ENCODE results near the gene TDRKH. TPM values are rescaled to one million over a fixed set of nuclear protein-coding genes. Genes with fewer than 3 reads are reported as not detected.

TDRKH gene, protein sequence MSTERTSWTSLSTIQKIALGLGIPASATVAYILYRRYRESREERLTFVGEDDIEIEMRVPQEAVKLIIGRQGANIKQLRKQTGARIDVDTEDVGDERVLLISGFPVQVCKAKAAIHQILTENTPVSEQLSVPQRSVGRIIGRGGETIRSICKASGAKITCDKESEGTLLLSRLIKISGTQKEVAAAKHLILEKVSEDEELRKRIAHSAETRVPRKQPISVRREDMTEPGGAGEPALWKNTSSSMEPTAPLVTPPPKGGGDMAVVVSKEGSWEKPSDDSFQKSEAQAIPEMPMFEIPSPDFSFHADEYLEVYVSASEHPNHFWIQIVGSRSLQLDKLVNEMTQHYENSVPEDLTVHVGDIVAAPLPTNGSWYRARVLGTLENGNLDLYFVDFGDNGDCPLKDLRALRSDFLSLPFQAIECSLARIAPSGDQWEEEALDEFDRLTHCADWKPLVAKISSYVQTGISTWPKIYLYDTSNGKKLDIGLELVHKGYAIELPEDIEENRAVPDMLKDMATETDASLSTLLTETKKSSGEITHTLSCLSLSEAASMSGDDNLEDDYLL
- 2.1 and 5.6 TPM in 2 replicates for total RNA-seq

DNA sequence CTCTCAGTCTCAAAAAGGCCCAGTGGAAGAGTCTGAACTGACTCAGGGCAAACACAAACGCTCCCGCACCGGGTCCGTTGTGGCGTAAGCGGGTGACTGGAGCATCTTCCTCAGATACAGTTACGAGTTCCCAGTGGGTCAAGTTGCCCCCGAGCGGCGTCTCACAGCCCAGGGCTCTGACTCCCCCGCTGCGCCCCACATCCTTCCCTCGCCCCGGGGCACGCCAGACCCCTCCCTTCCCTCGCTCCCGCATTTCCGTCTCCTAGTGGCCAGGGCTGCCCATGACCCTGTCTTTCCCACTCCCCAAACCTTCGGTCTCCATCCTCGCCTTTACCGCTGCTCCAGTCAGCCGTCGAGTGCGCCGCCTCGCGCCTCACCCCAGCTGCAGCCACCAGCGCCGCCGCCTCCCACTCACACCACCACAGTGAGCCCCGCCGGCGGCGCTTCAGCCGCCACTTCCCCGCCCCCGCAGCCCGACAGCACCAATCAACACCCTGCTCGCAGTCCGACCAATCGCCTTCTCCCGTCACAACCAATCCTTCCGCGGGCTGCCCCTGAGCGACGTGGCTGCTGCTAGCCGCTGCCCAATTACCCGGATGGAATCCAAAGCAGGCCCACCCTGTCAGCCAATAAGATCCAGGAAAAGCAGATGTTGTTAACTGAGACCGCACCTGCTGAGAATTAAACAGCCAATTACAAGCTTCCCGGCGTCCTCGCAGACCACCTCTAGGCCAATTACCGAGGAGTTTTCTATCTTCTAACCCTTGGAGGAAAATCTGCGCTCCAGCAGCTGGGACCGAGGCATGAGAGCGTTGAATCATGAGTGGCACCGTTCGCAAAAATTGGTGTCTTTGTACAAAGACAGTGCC is at the start of gene TDRKH:
Gene TDRKH (minus strand): TSS at position 430 of the 869 bp plus-strand sequence. CDS start 7,478 bp downstream, outside the sequence.

DNA sequence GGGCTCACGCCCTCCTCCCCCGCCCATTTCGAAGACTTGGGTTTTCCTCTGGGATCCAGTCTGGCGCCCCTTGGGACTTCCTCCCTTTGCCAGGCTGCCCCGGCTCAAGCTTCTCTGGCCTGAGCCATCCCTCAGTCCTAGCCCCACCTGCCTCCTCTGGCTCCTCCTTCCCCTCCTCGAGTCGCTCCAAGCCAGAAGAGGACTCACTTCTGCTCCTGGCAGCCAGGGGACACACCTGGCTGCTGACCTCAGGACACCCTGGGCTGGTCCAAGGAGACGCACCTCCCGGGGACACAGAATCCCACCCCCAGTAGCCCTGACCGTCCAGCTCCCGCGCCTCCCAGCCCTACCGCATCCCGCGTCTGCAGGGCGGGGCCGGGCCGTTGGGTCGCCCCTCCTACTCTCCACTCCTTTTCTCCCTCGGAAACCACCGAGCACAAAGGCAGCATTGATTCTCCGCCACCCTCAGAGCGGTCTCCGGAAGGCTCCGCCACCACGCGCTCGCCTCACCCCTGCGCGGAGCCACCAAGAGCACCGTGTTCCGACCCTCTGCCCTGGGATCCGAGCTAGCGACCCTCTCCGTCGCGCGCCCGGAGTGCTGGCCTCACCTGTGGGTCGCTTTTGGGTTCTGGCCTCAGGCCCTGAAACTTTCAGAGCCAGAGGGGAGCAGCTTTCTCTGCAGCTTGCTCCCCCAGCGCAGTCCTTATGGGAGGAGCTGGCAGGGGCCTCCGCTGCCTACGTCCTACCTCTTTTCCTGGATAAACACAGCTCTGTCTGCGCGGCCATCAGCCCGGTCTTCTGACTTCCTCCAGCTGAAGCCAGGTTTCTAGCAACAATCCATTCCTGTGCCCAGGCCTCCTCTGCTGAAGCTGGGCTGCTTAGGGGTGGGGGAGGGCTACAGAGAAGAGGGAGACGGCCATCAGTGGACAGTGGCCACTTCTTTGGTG is 49.4 kb upstream of the TDRKH start, which contains the start of gene C2CD4D:
Gene C2CD4D (minus strand): TSS at position 364 of the 947 bp plus-strand sequence. CDS start 831 bp downstream, outside the sequence.

DNA sequence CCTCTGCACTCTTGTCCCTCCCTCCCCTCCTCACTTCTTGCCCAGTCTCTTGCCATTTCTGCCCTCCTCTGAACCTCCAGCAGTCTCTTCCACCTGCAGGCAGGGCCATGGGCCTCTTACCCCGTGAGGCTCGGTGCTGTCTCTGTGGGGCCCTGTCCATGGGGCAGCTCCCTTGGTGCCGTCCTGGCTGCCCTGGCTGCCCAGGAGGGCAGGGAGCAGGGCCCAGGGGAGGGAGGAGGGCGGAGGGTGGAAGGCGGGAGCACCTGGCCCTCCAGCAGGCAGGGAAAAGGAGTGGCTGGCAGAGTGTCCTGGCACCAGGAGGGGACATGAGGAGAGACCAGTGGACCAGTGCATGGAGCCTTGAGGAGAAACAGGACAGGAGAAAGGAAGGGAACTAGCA is 41.3 kb upstream of the TDRKH start, which contains the start of gene RORC:
Gene RORC (minus strand): TSS at position 198 of the 400 bp plus-strand sequence. CDS start 38 bp downstream, at position 160.

DNA sequence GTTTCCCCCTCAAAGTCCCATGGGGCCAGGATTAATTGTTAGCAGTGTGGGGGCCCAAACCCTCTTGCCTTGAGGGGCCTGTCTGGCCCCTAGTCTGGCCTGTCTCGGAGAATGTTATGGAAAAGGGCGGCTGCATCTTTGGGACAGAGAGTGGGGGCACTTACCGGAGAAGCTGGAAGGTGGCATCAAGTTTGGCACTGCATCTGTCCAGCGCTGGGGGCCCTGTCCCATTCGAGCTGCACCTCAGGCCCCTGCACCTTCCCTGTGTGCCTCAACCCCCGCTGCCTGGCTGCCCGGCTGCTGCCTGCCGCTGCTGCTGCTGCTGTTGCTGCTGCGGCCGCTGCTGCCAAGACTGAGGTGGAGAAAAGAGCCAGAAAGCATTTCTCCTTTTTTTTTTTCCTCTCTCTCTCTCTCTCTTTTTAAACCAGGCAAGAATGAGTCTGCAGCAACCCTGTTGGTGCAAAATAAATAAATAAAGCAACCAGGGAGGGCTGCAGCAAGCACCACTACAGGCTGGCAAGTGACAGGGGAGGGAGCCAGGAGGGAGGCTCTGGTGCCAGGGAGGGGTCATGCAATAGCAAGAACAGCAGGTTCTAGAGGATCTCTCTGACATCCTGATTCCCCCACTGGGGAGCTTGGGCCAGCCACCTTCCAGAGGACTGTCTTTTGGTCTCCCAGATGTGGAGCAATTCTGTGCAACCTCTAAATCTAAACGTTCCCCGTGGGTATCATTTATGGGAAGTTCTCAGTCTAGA is 14.9 kb upstream of the TDRKH start, which contains the start of gene LINGO4:
Gene LINGO4 (minus strand): TSS at position 354 of the 755 bp plus-strand sequence. CDS start 2,715 bp downstream, outside the sequence.

DNA sequence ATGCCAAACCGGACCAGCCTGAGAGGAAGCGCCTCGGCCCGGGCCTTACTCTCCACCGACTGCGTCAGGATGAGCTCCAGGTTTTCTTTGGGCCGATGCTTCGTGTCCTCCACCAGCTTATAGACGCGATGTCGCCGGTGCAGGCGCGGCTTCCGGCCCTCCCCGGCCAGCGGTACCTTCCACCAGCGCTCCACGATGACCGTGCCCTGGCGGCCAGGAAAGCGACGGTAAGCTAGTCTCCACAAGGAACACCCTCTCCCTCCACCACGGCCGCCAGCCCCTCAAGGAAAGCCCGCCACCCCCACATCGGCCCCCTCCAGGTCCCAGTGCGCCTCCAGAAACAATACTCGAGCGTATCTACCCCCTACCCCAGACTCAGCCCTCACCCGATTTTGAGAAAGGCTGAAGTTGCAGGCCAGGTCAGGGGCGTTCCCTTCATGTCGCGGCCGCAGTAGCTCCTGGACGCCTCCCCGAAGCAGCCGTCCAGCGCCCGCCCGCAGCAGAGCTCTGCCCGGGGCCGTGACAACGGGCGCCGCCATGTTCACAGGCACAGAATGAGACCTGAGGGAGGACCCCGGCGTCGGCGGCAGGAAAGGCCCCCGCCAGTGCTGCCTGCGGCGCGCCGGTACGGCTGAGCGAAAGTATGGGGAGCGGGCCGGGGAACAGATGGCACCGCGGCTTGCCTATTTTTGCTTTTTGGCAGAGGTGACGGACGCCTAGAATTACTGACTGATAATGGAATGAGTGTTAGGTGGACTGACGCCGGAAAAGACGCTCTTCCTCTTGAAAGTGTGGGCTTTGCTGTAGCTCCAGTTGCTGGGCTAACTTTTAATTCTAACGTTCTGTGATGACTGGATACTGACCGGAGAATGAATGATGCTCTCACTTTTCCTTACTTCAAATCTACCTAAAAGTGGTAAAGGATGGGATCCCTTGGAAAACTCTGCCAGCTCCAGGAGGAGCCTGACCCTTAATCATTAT is 27.1 kb downstream of the TDRKH start, which contains the start of gene MRPL9:
Gene MRPL9 (minus strand): TSS at position 556 of the 981 bp plus-strand sequence. CDS start 17 bp downstream, at position 539.

Other genes with a start within 250 kb of the TDRKH start
- gene SNX27, start 178.4 kb downstream of the TDRKH start, total RNA-seq = 43.1 and 50.6 TPM in 2 replicates
- not detected in 2 replicates for gene CELF3, start 73.7 kb downstream of the TDRKH start, total RNA-seq
- gene RIIAD1, start 69.0 kb downstream of the TDRKH start, total RNA-seq = not detected in 2 replicates
- 63.7 and 63.8 TPM in 2 replicates for gene MRPL9, start 27.0 kb downstream of the TDRKH start, total RNA-seq
- not detected in 2 replicates for gene LINGO4, start 14.9 kb upstream of the TDRKH start, total RNA-seq
- gene RORC, start 41.3 kb upstream of the TDRKH start, total RNA-seq = not detected in 2 replicates
- gene C2CD4D, start 49.3 kb upstream of the TDRKH start, total RNA-seq = not detected in 2 replicates
- gene THEM5, start 63.2 kb upstream of the TDRKH start, total RNA-seq = not detected in 2 replicates
- gene THEM4, start 119.0 kb upstream of the TDRKH start, total RNA-seq = 8.2 and 9.8 TPM in 2 replicates
- gene S100A10, start 203.4 kb upstream of the TDRKH start, total RNA-seq = 37.4 and 94.7 TPM in 2 replicates
- gene S100A11, start 246.5 kb upstream of the TDRKH start, total RNA-seq = 33.0 and 103 TPM in 2 replicates

Data from smooth muscle cell of the umbilical artery (primary cell).